Spleen (tissue), 11 donors: ENCODE results near the gene CYP1A2. TPM values are rescaled to one million over a fixed set of nuclear protein-coding genes. Genes with fewer than 3 reads are reported as not detected.
A peak's percentile ranks its signal among the peaks of the same experiment; 100 is the strongest.

ENCODE experiments used
- DNase-seq: peaks from one replicate; pipeline ENCODE4 v3.0.0-alpha.2; 2020
- H3K27ac ChIP-seq, 8 donors: fragments of 200-600 bp; sonication (generic) in 7 of 8; 1 replicate in 4 of 8; 2 replicates in 4 of 8; pipeline versions ENCODE4 v1.5.0 to v1.8.0; 2016 to 2021; ENCODE audit warnings: inconsistent platforms in 4 of 8, mild to moderate bottlenecking in 4 of 8, moderate library complexity in 1 of 8
- H3K27me3 ChIP-seq, 7 donors: fragments of 200-600 bp; sonication (generic) in 6 of 7; replicated peaks in 1 of 7; 1 replicate in 4 of 7; 2 replicates in 3 of 7; pipeline versions ENCODE4 v1.5.0 to v1.8.0; 2016 to 2021; ENCODE audit warnings: inconsistent platforms in 3 of 7, mild to moderate bottlenecking in 1 of 7
- H3K36me3 ChIP-seq, 6 donors: fragments of 200-600 bp; sonication (generic) in 5 of 6; 1 replicate in 4 of 6; 2 replicates in 2 of 6; pipeline versions ENCODE4 v1.5.0 to v1.8.0; 2016 to 2021; ENCODE audit warnings: inconsistent platforms in 2 of 6
- H3K4me1 ChIP-seq, 6 donors: fragments of 200-600 bp; sonication (generic) in 5 of 6; 1 replicate in 3 of 6; 2 replicates in 3 of 6; pipeline versions ENCODE4 v1.5.0 to v1.8.0; 2016 to 2021; ENCODE audit warnings: inconsistent platforms in 3 of 6
- H3K4me3 ChIP-seq, 8 donors: fragments of 200-600 bp; sonication (generic) in 7 of 8; 1 replicate in 4 of 8; 2 replicates in 4 of 8; pipeline versions ENCODE4 v1.5.0 to v1.8.0; 2016 to 2021; ENCODE audit warnings: inconsistent platforms in 4 of 8, mild to moderate bottlenecking in 4 of 8, moderate library complexity in 2 of 8
- H3K9me3 ChIP-seq, 8 donors: fragments of 200-600 bp; sonication (generic) in 7 of 8; 1 replicate in 4 of 8; 2 replicates in 4 of 8; pipeline versions ENCODE4 v1.5.0 to v1.8.0; 2016 to 2021; ENCODE audit warnings: inconsistent platforms in 4 of 8
- CTCF ChIP-seq, 11 experiments: fragments of 200-600 bp in 7 of 11; fragments of 450-650 bp in 4 of 11; sonication (generic) in 4 of 11; IDR thresholded peaks in 8 of 11; conservative IDR thresholded peaks in 3 of 11; 1 replicate in 7 of 11; 2 replicates in 4 of 11; pipeline versions ENCODE4 v1.4.0 to v1.8.0; 2016 to 2021; ENCODE audit warnings: antibody characterized with exemption in 11 of 11, inconsistent platforms in 4 of 11, mild to moderate bottlenecking in 1 of 11
- POLR2A ChIP-seq, 3 donors: fragments of 450-650 bp; IDR thresholded peaks; one replicate each; pipeline ENCODE4 v1.5.1; 2017; ENCODE audit warnings: antibody characterized with exemption in 3 of 3, mild to moderate bottlenecking in 1 of 3
- POLR2AphosphoS5 ChIP-seq, 3 donors: sonication (generic); formaldehyde crosslinking; IDR thresholded peaks; one replicate each; pipeline ENCODE4 v1.5.1; 2017; ENCODE audit warnings: antibody characterized with exemption in 3 of 3
- WGBS, 5 donors: extraction: QIAGEN DNeasy Blood & Tissue Kit in 3 of 5; methylation state at CpG; one replicate each; pipeline versions ENCODE4 v1.1.5 to v1.1.7; 2013 to 2018; 5-methylcytosine and 5-hydroxymethylcytosine counted together
- intact Hi-C: fragments of 100-400 bp; cut with DNase I; formaldehyde crosslinking; loops from one replicate; pipeline ENCODE4 v1.15.0; 2023; ENCODE audit warnings: low total_unique reads
- polyA plus RNA-seq, 3 donors: library from polyadenylated mRNA; stranded (reverse); fragments of 200-250 nt; gene quantifications; one replicate each; pipeline ENCODE4 v1.2.1, GENCODE V29; 2013
- total RNA-seq, 7 donors: library from RNA; depleted of rRNA in 3 of 7; stranded (reverse); fragments of >200 nt in 3 of 7; fragmentation: NEBNext Ultra II Directional in 4 of 7; extraction: Animal tissue kit (Norgen Biotek cat#: 25700) in 4 of 7; gene quantifications; one replicate each; pipeline versions ENCODE4 v1.1.0 to v1.2.1, GENCODE V29; 2016 to 2021
- donor health status: healthy with polysubstance abuse.
- donor health status: DM: no; HTN: no; CAD: no; lungs with moderate emphysema.
- donor health status: DM: no; HTN: no; CAD: no.
- donor health status: Bipolar disorder and iron deficiency.
- donor health status: healthy.
- donor health status: DM: no; HTN: no; CAD: no.
- donor health status: DM: yes; HTN: yes; CAD: no.

Gene CYP1A2
- total and polyA plus RNA-seq, 10 donors = not detected

GRCh38 chr15:74712311-74712710, 36.3 kb upstream of the CYP1A2 start:
- no peak for DNase-seq
- H3K9me3 ChIP-seq = no peaks in the 10 kb centered on the region
- H3K27me3 ChIP-seq = peaks cover 0 to 16% (median 0%) of the 10 kb centered on the region in 7 donors
- intact Hi-C loops = no loop called here
- no peak overlapping the region for H3K4me3 ChIP-seq
- no peaks in the 10 kb centered on the region for H3K36me3 ChIP-seq
- TF ChIP-seq POLR2A (IDR thresholded peaks at IDR 0.05) (no peak), CTCF (IDR thresholded peaks at IDR 0.05 in 8 of 11, conservative IDR thresholded peaks at IDR 0.05 in 3 of 11) (no peak), POLR2AphosphoS5 (IDR thresholded peaks at IDR 0.05) (no peak)
- peak overlapping the region in 1 of 8 donors; percentile 37 for H3K27ac ChIP-seq
- 69 to 76% (median 70%) methylated on average over 3 of the region's 3 CpGs for WGBS, 5 donors
- H3K4me1 ChIP-seq = peaks cover 0 to 35% (median 9%) of the 10 kb centered on the region in 6 donors

DNA sequence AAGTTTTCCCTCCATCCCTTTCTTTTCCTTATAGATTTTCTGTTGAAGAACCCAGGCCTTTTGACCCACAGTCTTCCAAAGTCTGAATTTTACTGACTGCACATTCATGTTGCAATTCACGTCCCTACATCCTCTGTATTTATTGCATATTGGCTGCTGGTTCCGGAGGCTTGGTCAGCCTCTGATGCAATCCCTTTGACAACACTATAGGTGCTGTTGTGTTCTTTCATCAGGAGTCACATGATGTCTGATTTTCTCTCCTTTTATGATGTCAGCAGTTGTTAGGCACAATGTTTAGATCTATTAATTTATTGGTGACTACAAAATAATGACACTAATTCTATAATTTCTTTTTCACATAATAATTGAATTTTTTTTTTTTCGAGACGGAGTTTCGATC, 32.0 kb upstream of the CYP1A2 start:
- Histone ChIP-seq H3K27ac (peak overlapping the region in 2 of 8 donors; percentile 32 to 48), H3K9me3 (no peaks in the 10 kb centered on the region), H3K4me3 (no peak overlapping the region), H3K36me3 (no peaks in the 10 kb centered on the region), H3K4me1 (peaks cover 0 to 12% (median 2%) of the 10 kb centered on the region in 6 donors), H3K27me3 (no peaks in the 10 kb centered on the region)
- TF ChIP-seq POLR2AphosphoS5 (IDR thresholded peaks at IDR 0.05) = no peak
- no peak for TF ChIP-seq CTCF (IDR thresholded peaks at IDR 0.05 in 8 of 11, conservative IDR thresholded peaks at IDR 0.05 in 3 of 11)
- no peak for TF ChIP-seq POLR2A (IDR thresholded peaks at IDR 0.05)
- WGBS, 5 donors = 72 to 90% (median 81%) methylated on average over 5 of the region's 5 CpGs
- DNase-seq = no peak
- intact Hi-C loops = no loop called here

GRCh38 chr15:74722591-74722990, 26.1 kb upstream of the CYP1A2 start:
- no peak for DNase-seq
- H3K27ac ChIP-seq = no peak overlapping the region
- peaks cover 15 to 22% (median 17%) of the 10 kb centered on the region in 6 donors for H3K4me1 ChIP-seq
- H3K36me3 ChIP-seq = no peaks in the 10 kb centered on the region
- TF ChIP-seq POLR2A (IDR thresholded peaks at IDR 0.05) (no peak), POLR2AphosphoS5 (IDR thresholded peaks at IDR 0.05) (no peak), CTCF (IDR thresholded peaks at IDR 0.05 in 8 of 11, conservative IDR thresholded peaks at IDR 0.05 in 3 of 11) (no peak)
- no peaks in the 10 kb centered on the region for H3K9me3 ChIP-seq
- peaks cover 0 to 31% (median 18%) of the 10 kb centered on the region in 7 donors for H3K27me3 ChIP-seq
- intact Hi-C loops = no loop called here
- WGBS, 5 donors = 69 to 89% (median 87%) methylated on average over 3 to 13 of the region's 13 CpGs
- no peak overlapping the region for H3K4me3 ChIP-seq

DNA sequence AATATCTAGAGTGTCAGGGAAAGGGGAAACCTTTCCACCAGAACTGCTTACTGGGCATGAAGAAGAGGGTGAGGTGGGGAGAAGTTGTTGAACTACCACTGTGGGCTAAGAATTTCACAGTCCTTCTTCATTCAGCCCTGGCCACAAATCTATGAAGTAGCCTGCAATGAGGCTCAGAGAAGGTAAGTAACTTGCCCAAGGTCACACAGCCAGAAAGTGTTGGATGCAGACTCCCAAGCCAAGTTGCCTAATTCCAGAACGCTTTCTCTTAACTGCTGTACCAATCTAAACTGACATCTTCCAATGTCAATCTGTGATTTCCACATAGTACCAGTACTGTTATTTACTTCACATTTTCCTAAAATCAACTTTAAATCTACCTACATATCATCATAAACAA, 25.5 kb upstream of the CYP1A2 start:
- Histone ChIP-seq H3K36me3 (no peaks in the 10 kb centered on the region), H3K4me1 (peaks cover 15 to 22% (median 17%) of the 10 kb centered on the region in 6 donors), H3K27ac (no peak overlapping the region), H3K9me3 (no peaks in the 10 kb centered on the region), H3K4me3 (no peak overlapping the region), H3K27me3 (peaks cover 0 to 37% (median 21%) of the 10 kb centered on the region in 7 donors)
- TF ChIP-seq POLR2A (IDR thresholded peaks at IDR 0.05) (no peak), CTCF (IDR thresholded peaks at IDR 0.05 in 8 of 11, conservative IDR thresholded peaks at IDR 0.05 in 3 of 11) (no peak), POLR2AphosphoS5 (IDR thresholded peaks at IDR 0.05) (no peak)
- DNase-seq = no peak
- intact Hi-C loops = no loop called here
- 69 to 87% (median 75%) methylated on average over 1 of the region's 1 CpG for WGBS, 5 donors
